GM12865 (cell line): ENCODE data around the gene LSR.

Experiments
- DNase-seq: peaks from one replicate; pipeline ENCODE4 v3.0.0; 2010; ENCODE audit warnings: low read depth
- H3K4me3 ChIP-seq: 2 replicates; pipeline ENCODE4 v1.5.1; 2011; ENCODE audit warnings: mild to moderate bottlenecking, low read depth, low read length, control low read depth
- CTCF ChIP-seq: IDR thresholded peaks from 2 replicates; pipeline ENCODE4 v1.5.1; 2011; ENCODE audit warnings: low read length, control low read depth, low read depth, inconsistent platforms; ENCODE audit not compliant: insufficient read depth; ENCODE audit errors: missing control alignments

Gene LSR

GRCh38 chr19:35206379-35206778, 42.4 kb upstream of the LSR start:
- DNase-seq: peak; percentile 80
- TF ChIP-seq CTCF: no peak
- H3K4me3 ChIP-seq: peak overlapping the region; percentile 3; the same call in 1 of the 2 replicates

- H3K4me3 ChIP-seq: no peak overlapping the region
- DNase-seq: no peak
- no peak for TF ChIP-seq CTCF
These were observed 41.9 kb upstream of the LSR start for GRCh38 chr19:35206855-35207254.

GRCh38 chr19:35207391-35207871, 41.4 kb upstream of the LSR start:
- no peak for DNase-seq

GRCh38 chr19:35208121-35208520, 40.7 kb upstream of the LSR start:
- no peak overlapping the region for H3K4me3 ChIP-seq
- TF ChIP-seq CTCF: no peak
- DNase-seq: no peak

More at GRCh38 chr19:35207391-35207871, 41.4 kb upstream of the LSR start:
- no peak for TF ChIP-seq CTCF
- no peak overlapping the region for H3K4me3 ChIP-seq

- DNase-seq: no peak
- H3K4me3 ChIP-seq: no peak overlapping the region
- no peak for TF ChIP-seq CTCF
These were observed 39.2 kb upstream of the LSR start for GRCh38 chr19:35209646-35210045.

- no peak for DNase-seq
- H3K4me3 ChIP-seq: no peak overlapping the region
- TF ChIP-seq CTCF: no peak
These were observed 37.1 kb upstream of the LSR start for GRCh38 chr19:35211545-35212230.

GRCh38 chr19:35212241-35212640, 36.6 kb upstream of the LSR start:
- DNase-seq: no peak
- no peak for TF ChIP-seq CTCF
- H3K4me3 ChIP-seq: no peak overlapping the region
